CD4-positive, alpha-beta memory T cell (primary cell): Measurements from ENCODE around the gene ABL1. TPM values are rescaled to one million over a fixed set of nuclear protein-coding genes. Genes with fewer than 3 reads are reported as not detected.

Source experiments
- CTCF ChIA-PET: fragments of 350-600 bp; sonication (Branson Sonifier 250); formaldehyde crosslinking; loops from one replicate; lab custom pipeline; 2021; ENCODE audit warnings: inconsistent platforms; ENCODE audit not compliant: partially characterized antibody; lab: Charles Lee
- POLR2A ChIA-PET: fragments of 350-600 bp; sonication (Branson Sonifier 250); formaldehyde crosslinking; loops from one replicate; lab custom pipeline; 2021; ENCODE audit not compliant: partially characterized antibody; lab: Charles Lee
- DNase-seq, 5 donors: peaks; one replicate each; pipeline versions ENCODE4 v3.0.0 to v3.0.0-alpha.2; 2020 to 2022; ENCODE audit warnings: mixed read lengths in 1 of 5
- H3K27ac ChIP-seq: one replicate; pipeline ENCODE4 v1.7.0; 2013; ENCODE audit warnings: low read depth, low read length
- H3K27me3 ChIP-seq: 2 replicates; pipeline ENCODE4 v1.7.0; 2013; ENCODE audit warnings: mild to moderate bottlenecking, low read length, moderate library complexity; ENCODE audit not compliant: insufficient read depth
- H3K36me3 ChIP-seq: 2 replicates; pipeline ENCODE4 v1.7.0; 2013; ENCODE audit warnings: mild to moderate bottlenecking, low read length, moderate library complexity; ENCODE audit not compliant: insufficient read depth
- H3K4me1 ChIP-seq: 2 replicates; pipeline ENCODE4 v1.7.0; 2013; ENCODE audit warnings: mild to moderate bottlenecking, low read length, moderate library complexity; ENCODE audit not compliant: insufficient read depth
- H3K4me3 ChIP-seq, 2 donors: one replicate each; pipeline ENCODE4 v1.7.0; 2013; ENCODE audit warnings: low read length in 2 of 2, mild to moderate bottlenecking in 1 of 2
- H3K9me3 ChIP-seq, 2 donors: one replicate each; pipeline ENCODE4 v1.7.0; 2013; ENCODE audit warnings: low read length in 2 of 2, control low read depth in 1 of 2; ENCODE audit not compliant: control insufficient read depth in 1 of 2
- H3K27ac Mint-ChIP-seq, 7 donors: one replicate each; pipeline ENCODE4 v1.8.0; 2020 to 2021; ENCODE audit warnings: mixed read lengths in 7 of 7, mild to moderate bottlenecking in 6 of 7, inconsistent platforms in 3 of 7, moderate library complexity in 3 of 7
- H3K27me3 Mint-ChIP-seq, 2 donors: one replicate each; pipeline ENCODE4 v1.8.0; 2020 to 2021; ENCODE audit warnings: mixed read lengths in 2 of 2
- H3K36me3 Mint-ChIP-seq, 2 donors: one replicate each; pipeline ENCODE4 v1.8.0; 2020 to 2021; ENCODE audit warnings: mixed read lengths in 2 of 2, inconsistent platforms in 1 of 2, mild to moderate bottlenecking in 1 of 2
- H3K4me1 Mint-ChIP-seq, 4 donors: one replicate each; pipeline ENCODE4 v1.8.0; 2020 to 2021; ENCODE audit warnings: mixed read lengths in 4 of 4, mild to moderate bottlenecking in 1 of 4
- H3K4me3 Mint-ChIP-seq, 8 donors: one replicate each; pipeline ENCODE4 v1.8.0; 2020 to 2021; ENCODE audit warnings: mixed read lengths in 8 of 8, mild to moderate bottlenecking in 7 of 8, moderate library complexity in 6 of 8, inconsistent platforms in 3 of 8
- H3K9me3 Mint-ChIP-seq, 8 donors: one replicate each; pipeline ENCODE4 v1.8.0; 2020 to 2021; ENCODE audit warnings: mixed read lengths in 8 of 8, mild to moderate bottlenecking in 5 of 8, inconsistent platforms in 3 of 8, moderate library complexity in 1 of 8
- intact Hi-C: fragments of 100-400 bp; cut with micrococcal nuclease; formaldehyde crosslinking; loops from one replicate; pipeline ENCODE4 v1.15.1; 2023
- polyA plus RNA-seq, 2 donors: library from polyadenylated mRNA; unstranded; fragments of 300-500 nt; fragmentation: Illumina TruSeq; gene quantifications; one replicate each; pipeline ENCODE4 v1.2.3, GENCODE V29; 2021
- total RNA-seq, 2 experiments: library from RNA; stranded (reverse); gene quantifications; one replicate each; pipeline ENCODE4 v1.2.3, GENCODE V29; 2021

Gene ABL1
- total and polyA plus RNA-seq, 4 experiments from 2014 or later, result 3.2 to 34.4 (median 23.0) TPM

DNA sequence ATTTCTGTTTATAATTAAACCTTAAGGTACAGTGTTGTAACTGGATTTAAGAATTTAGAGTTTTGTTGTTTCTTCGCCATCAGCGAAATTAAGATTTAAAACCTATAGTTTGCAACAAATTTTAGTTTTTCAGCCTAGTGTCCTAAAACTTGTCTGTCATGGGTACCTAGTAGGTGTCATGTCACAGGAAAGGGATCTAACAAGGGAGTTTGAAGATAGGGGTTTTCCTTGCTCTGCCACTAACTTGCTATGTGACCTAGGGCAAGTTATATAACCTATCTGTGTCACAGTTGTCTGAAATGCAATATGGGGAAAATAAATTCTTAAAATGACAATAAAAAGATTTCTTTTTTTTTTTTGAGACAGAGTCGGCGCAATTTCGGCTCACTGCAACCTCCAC, 9.2 kb upstream of the ABL1 start:
- ChIA-PET CTCF (no interaction called here), POLR2A (no interaction called here)
- H3K4me1 ChIP-seq, result peaks cover 14% of the 10 kb centered on the region
- no peak overlapping the region for H3K4me3 Mint-ChIP-seq
- no peaks in the 10 kb centered on the region for H3K27me3 Mint-ChIP-seq
- H3K36me3 Mint-ChIP-seq, result peaks cover 0 to 13% of the 10 kb centered on the region in 2 donors
- no peaks in the 10 kb centered on the region for H3K36me3 ChIP-seq
- H3K4me1 Mint-ChIP-seq, result peaks cover 4 to 11% (median 5%) of the 10 kb centered on the region in 4 donors
- no peak overlapping the region for H3K27ac ChIP-seq
- no peak for DNase-seq
- H3K27ac Mint-ChIP-seq, result no peak overlapping the region
- intact Hi-C loops, result no loop called here
- no peak overlapping the region for H3K4me3 ChIP-seq
- H3K9me3 ChIP-seq, result no peaks in the 10 kb centered on the region
- no peaks in the 10 kb centered on the region for H3K27me3 ChIP-seq
- H3K9me3 Mint-ChIP-seq, result peaks cover 0 to 11% (median 6%) of the 10 kb centered on the region in 8 donors

GRCh38 chr9:130829762-130830161, 5.3 kb upstream of the ABL1 start:
- Histone ChIP-seq H3K4me1 (peaks cover 15% of the 10 kb centered on the region), H3K27ac (no peak overlapping the region), H3K27me3 (no peaks in the 10 kb centered on the region), H3K4me3 (no peak overlapping the region), H3K9me3 (no peaks in the 10 kb centered on the region), H3K36me3 (no peaks in the 10 kb centered on the region)
- H3K4me3 Mint-ChIP-seq, result no peak overlapping the region
- ChIA-PET POLR2A (no interaction called here), CTCF (no interaction called here)
- intact Hi-C loops, result no loop called here
- DNase-seq, result no peak
- H3K36me3 Mint-ChIP-seq, result peaks cover 3 to 13% of the 10 kb centered on the region in 2 donors
- H3K27me3 Mint-ChIP-seq, result no peaks in the 10 kb centered on the region
- H3K27ac Mint-ChIP-seq, result no peak overlapping the region
- peaks cover 0 to 13% (median 6%) of the 10 kb centered on the region in 8 donors for H3K9me3 Mint-ChIP-seq
- H3K4me1 Mint-ChIP-seq, result peaks cover 16 to 21% (median 17%) of the 10 kb centered on the region in 4 donors

- no peak for DNase-seq
- no peaks in the 10 kb centered on the region for H3K9me3 ChIP-seq
- Mint-ChIP-seq H3K27ac (peak overlapping the region in 2 of 7 donors; percentile 13 to 26), H3K4me3 (no peak overlapping the region), H3K27me3 (no peaks in the 10 kb centered on the region), H3K36me3 (peaks cover 3 to 13% of the 10 kb centered on the region in 2 donors), H3K4me1 (peaks cover 17 to 19% (median 18%) of the 10 kb centered on the region in 4 donors), H3K9me3 (peaks cover 0 to 13% (median 6%) of the 10 kb centered on the region in 8 donors)
- intact Hi-C loops, result no loop called here
- CTCF ChIA-PET, result no interaction called here
- no peak overlapping the region for H3K4me3 ChIP-seq
- no peak overlapping the region for H3K27ac ChIP-seq
- H3K27me3 ChIP-seq, result no peaks in the 10 kb centered on the region
- POLR2A ChIA-PET, result no interaction called here
- peaks cover 15% of the 10 kb centered on the region for H3K4me1 ChIP-seq
- H3K36me3 ChIP-seq, result no peaks in the 10 kb centered on the region
Observed at GRCh38 chr9:130830231-130830760, 4.8 kb upstream of the ABL1 start.

DNA sequence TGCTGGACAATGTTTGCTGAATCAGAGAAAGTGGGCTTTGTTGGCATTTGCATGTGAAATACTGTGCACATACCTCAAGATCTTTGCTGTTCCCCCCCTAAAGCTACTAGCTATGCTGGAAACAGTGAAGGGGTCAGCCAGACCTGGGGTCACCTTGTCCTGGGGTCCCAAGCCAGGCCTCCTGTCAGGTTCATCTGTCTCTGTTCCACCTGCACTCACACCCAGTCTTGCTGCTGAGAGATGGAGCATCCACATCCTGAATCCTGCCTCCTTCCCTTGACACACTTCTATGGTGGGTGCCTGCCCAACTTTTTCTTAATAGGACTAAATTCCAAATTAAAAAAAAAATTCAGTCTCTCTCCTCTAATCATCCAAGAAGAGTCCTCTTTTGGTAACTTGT, 4.0 kb upstream of the ABL1 start:
- H3K4me3 ChIP-seq, result no peak overlapping the region
- H3K27ac ChIP-seq, result no peak overlapping the region
- Mint-ChIP-seq H3K4me1 (peaks cover 21 to 26% (median 21%) of the 10 kb centered on the region in 4 donors), H3K4me3 (no peak overlapping the region), H3K27ac (no peak overlapping the region), H3K9me3 (peaks cover 0 to 13% (median 6%) of the 10 kb centered on the region in 8 donors), H3K36me3 (peaks cover 5 to 13% of the 10 kb centered on the region in 2 donors), H3K27me3 (no peaks in the 10 kb centered on the region)
- POLR2A ChIA-PET, result no interaction called here
- H3K36me3 ChIP-seq, result no peaks in the 10 kb centered on the region
- intact Hi-C loops, result no loop called here
- no peaks in the 10 kb centered on the region for H3K9me3 ChIP-seq
- CTCF ChIA-PET, result no interaction called here
- H3K4me1 ChIP-seq, result peaks cover 14% of the 10 kb centered on the region
- DNase-seq, result no peak
- H3K27me3 ChIP-seq, result no peaks in the 10 kb centered on the region

DNA sequence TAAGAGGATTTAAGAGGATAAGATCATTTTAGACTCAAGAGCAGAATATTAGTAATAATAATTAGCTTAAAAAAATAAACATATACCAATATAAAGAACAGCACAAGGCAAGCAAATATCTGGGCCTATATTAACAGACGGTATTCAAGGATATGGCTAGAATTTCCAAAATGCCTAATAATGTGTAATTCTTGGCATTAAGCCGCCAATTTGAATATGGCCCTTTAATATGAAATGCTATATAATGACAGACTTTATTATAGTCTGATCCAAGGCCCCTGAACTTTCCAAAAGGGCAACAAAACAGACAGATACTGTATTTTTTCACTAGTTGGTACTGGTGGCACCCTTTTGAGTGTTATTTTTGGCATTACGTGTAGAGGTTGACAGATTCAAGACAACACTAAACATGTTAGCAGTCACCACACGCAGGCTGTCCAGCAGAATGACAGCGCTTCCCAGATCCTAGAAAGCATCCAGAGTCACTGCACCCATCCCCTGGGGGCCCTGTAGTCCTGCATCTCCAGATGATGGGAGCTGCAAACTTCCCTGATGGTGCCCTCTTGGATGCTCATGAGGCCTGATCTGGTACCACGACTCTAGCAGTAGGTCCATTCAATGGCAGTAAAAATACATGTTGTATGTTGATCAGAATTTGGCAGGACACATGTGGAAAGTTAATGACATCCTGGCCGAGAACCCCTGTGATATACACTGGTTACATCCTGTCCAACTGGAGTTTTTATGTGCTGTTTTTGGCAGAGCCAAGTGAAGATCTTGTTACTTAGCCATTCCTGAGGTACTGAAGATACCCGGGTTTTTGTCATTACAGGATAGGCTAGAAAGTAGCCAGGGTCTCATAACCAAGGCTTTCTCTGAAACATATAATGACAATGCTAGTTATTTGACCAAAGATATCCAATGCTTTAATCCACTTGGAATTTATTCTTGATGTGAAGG, 1.7 kb upstream of the ABL1 start:
- H3K27me3 ChIP-seq, result no peaks in the 10 kb centered on the region
- Mint-ChIP-seq H3K36me3 (peaks cover 5% of the 10 kb centered on the region in 2 donors), H3K4me3 (peak overlapping the region in 7 of 8 donors; percentile 46 to 97 (median 89)), H3K27ac (peak overlapping the region in 4 of 7 donors; percentile 7 to 39 (median 18)), H3K27me3 (no peaks in the 10 kb centered on the region), H3K4me1 (peaks cover 27 to 43% (median 34%) of the 10 kb centered on the region in 4 donors), H3K9me3 (peaks cover 0 to 9% (median 5%) of the 10 kb centered on the region in 8 donors)
- intact Hi-C loops, result no loop called here
- CTCF ChIA-PET, result no interaction called here
- no peaks in the 10 kb centered on the region for H3K9me3 ChIP-seq
- peaks cover 15% of the 10 kb centered on the region for H3K4me1 ChIP-seq
- POLR2A ChIA-PET, result no interaction called here
- no peak overlapping the region for H3K27ac ChIP-seq
- no peak for DNase-seq
- no peak overlapping the region for H3K4me3 ChIP-seq
- no peaks in the 10 kb centered on the region for H3K36me3 ChIP-seq

- no peaks in the 10 kb centered on the region for H3K36me3 ChIP-seq
- no peaks in the 10 kb centered on the region for H3K9me3 ChIP-seq
- Mint-ChIP-seq H3K36me3 (peaks cover 0 to 5% of the 10 kb centered on the region in 2 donors), H3K9me3 (peaks cover 0 to 2% (median 0%) of the 10 kb centered on the region in 8 donors), H3K4me1 (peaks cover 33 to 54% (median 42%) of the 10 kb centered on the region in 4 donors), H3K27ac (peak overlapping the region; percentile 70 to 96 (median 92)), H3K27me3 (no peaks in the 10 kb centered on the region), H3K4me3 (peak overlapping the region; percentile 87 to 99 (median 94))
- CTCF ChIA-PET, result interaction anchor here (1.2 kb wide), 1 partner anchor 40 kb away, joined by 6 read pairs; no protein-coding TSS in a partner anchor
- no peak overlapping the region for H3K27ac ChIP-seq
- intact Hi-C loops, result no loop called here
- DNase-seq, result peak in 2 of 5 donors; percentile 1 to 16
- H3K27me3 ChIP-seq, result no peaks in the 10 kb centered on the region
- H3K4me3 ChIP-seq, result peak overlapping the region in 1 of 2 donors; percentile 33
- POLR2A ChIA-PET, result interaction anchor here (1.4 kb wide), 1 partner anchor 21 kb away, joined by 3 read pairs; no protein-coding TSS in a partner anchor
- H3K4me1 ChIP-seq, result peaks cover 15% of the 10 kb centered on the region
Observed at GRCh38 chr9:130835441-130836298, 616 bp downstream of the ABL1 start.
